HEK293T (cell line): ENCODE data around the gene MBOAT7.

Source experiments
- BHLHE40 ChIP-seq: fragments of 450-650 bp; IDR thresholded peaks from 2 replicates; pipeline ENCODE4 v1.6.1; 2016; ENCODE audit warnings: mild to moderate bottlenecking, moderate library complexity, borderline replicate concordance
- FOXK2 ChIP-seq: fragments of 450-650 bp; IDR thresholded peaks from 2 replicates; pipeline ENCODE4 v1.6.1; 2016; ENCODE audit warnings: mild to moderate bottlenecking
- HDGF ChIP-seq: fragments of 450-650 bp; IDR thresholded peaks from 2 replicates; pipeline ENCODE4 v1.6.1; 2017; ENCODE audit warnings: antibody characterized with exemption, borderline replicate concordance
- L3MBTL2 ChIP-seq: fragments of 450-650 bp; conservative IDR thresholded peaks from 2 replicates; pipeline ENCODE4 v1.6.1; 2016; ENCODE audit warnings: mild to moderate bottlenecking
- NFRKB ChIP-seq: fragments of 450-650 bp; IDR thresholded peaks from 2 replicates; pipeline ENCODE4 v1.6.1; 2016; ENCODE audit warnings: mild to moderate bottlenecking, moderate library complexity
- PKNOX1 ChIP-seq: fragments of 450-650 bp; IDR thresholded peaks from 2 replicates; pipeline ENCODE4 v1.6.1; 2016
- SP1 ChIP-seq: fragments of 450-650 bp; IDR thresholded peaks from 2 replicates; pipeline ENCODE4 v1.6.1; 2017
- SUZ12 ChIP-seq: fragments of 450-650 bp; IDR thresholded peaks from 2 replicates; pipeline ENCODE4 v1.6.1; 2016; ENCODE audit warnings: mild to moderate bottlenecking
- TARDBP ChIP-seq: fragments of 450-650 bp; IDR thresholded peaks from 2 replicates; pipeline ENCODE4 v1.6.1; 2016
- ZNF384 ChIP-seq: fragments of 450-650 bp; IDR thresholded peaks from 2 replicates; pipeline ENCODE4 v1.6.1; 2016

- no peak for TF ChIP-seq ZNF384
- no peak for TF ChIP-seq SUZ12
- no peak for TF ChIP-seq SP1
- TF ChIP-seq FOXK2: no peak
- no peak for TF ChIP-seq HDGF
- TF ChIP-seq BHLHE40: no peak
- no peak for TF ChIP-seq TARDBP
- no peak for TF ChIP-seq L3MBTL2
- no peak for TF ChIP-seq PKNOX1
- no peak for TF ChIP-seq NFRKB
Observed at GRCh38 chr19:54211235-54211634, 21.9 kb upstream of the MBOAT7 start.
